Activated T-cell treated with anti-CD3 and anti-CD28 coated beads, Interleukin-2, amount 50 U/mL, for 1 hour (primary cell): Measurements from ENCODE around the gene ADISSP.

Experiments used
- DNase-seq: peaks from one replicate; pipeline ENCODE4 v3.0.0-alpha.2; 2020

Gene ADISSP

DNA sequence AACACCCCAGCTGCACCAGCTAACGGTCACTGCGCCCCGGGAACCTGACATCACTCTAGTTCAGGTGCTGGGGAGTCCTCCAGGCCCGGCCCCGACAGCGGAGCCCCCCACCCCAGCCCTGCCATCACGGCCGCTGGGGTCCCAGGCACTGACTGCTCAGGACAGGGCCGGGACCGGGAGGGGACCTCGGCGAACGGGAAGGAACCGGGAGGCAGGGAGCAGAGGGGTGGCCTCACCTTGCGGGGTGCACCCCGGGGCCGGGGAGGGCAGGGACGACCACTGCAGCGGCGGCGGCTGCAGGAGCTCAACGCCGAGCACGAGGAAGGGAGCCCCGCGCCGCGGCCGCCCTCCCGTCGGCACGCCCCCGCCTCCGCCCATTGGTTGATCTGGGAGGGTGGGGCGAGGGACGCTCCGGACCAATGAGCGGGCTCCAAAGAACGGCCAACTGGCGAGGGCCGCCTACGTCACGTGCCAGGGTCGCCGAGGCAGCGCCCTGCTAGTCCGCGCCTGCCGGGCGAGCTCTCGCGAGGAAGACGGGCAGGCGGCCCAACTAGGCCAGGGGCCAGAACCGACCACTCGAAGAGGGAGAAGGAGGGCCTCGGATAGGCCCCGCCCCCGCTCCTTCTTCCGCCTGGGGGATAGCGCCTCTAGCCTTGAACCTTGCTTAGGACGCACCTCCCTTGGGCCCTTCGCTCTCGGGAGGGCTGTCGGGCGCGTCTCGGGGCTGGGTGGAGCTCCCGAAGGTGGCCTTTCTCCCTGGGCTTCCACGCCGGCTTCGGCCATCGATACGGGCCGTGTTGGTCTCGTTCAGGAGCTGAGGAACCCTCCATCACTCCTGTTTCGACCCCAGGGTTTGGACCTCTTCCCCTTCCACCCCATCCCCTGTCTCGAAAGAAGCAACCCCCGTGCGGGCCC is at the start of gene ADISSP:
Gene ADISSP (minus strand): TSS at position 327 of the 915 bp plus-strand sequence. CDS start 7,653 bp downstream, outside the sequence.
- DNase-seq: peak; percentile 95

DNA sequence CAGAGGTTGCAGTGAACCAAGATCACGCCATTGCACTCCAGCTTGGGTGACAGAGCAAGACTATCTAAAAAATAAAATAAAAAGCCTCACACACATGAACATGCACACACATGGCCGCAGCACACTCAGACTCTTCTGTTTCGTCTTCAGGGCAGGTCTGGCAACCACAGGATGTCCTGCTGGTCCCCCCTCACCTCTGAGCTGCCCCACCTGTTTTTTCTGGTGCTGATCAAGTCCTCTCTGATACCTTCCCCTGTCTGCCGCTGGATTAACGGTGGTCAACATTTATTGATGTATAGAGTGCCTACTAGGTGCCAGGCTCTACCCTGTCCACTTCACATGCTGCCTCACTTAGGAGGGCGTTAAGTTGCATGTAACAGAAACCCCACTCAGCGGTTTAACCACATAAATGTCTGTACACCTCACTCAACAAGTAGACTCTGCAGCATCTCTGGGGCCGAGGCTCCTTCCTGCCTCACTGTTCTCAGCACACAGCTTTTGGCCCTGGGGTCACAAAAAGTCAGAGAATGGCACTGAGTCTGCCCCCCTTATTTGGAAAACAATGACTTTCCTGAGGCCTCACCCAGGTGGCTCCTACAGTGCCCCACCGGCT is 48.3 kb upstream of the ADISSP start:
- DNase-seq: no peak

DNA sequence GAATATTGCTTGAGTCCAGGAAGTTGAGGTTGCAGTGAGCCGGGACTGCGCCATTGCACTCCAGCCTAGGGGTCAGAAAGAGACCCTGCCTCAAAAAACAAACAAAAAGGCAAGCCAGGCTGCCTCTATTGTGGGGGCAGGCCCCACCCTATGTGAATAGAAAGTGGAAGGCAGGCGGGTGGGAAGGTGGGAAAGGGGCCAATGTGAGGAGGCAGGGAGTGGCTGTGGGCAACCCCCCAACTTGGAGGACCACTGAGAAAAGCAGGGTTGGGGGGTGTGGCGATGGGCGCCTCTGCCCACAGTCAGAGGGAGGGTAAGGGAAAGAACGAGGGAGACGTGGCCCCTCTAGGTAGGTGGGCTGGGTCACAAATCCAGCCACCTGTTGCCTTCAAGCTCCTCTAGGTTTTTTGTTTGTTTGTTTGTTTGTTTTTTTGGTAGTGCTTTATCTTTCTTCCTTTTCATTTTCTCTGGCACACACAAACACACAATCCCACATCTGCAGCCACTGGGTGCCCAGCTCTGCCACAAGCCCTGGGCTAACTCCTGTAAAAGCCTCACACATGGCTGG is 47.5 kb upstream of the ADISSP start:
- DNase-seq: no peak

DNA sequence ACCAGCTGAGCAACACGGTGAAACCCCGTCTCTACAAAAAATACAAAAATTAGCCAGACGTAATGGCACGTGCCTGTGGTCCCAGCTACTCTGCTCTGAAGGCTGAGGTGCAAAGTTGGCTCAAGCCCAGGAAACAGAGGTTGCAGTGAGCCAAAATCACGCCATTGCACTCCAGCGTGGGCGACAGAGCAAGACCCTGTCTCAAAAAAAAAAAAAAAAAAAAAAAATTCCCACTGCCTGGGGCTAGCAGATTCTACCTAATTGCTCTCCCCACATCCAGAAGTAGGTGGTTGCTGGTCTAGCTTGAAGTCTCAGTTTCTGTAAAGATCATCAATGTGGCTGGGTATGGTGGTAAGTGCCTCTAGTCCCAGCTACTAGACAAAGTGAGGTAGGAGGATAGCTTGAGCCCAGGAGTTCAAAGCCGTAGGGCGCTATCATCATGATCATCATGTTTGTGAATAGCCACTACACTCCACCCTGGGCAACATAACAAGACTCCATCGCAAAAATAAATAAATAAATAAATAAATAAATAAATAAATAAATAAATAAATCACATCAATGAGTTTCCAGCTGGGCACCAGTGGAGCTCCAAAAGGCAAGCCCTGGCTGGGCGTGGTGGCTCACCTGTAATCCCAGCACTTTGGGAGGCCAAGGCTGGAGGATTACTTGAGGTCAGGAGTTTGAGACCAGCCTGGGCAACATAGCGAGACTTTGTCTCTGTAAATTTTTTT is 46.5 kb upstream of the ADISSP start:
- DNase-seq: no peak

DNA sequence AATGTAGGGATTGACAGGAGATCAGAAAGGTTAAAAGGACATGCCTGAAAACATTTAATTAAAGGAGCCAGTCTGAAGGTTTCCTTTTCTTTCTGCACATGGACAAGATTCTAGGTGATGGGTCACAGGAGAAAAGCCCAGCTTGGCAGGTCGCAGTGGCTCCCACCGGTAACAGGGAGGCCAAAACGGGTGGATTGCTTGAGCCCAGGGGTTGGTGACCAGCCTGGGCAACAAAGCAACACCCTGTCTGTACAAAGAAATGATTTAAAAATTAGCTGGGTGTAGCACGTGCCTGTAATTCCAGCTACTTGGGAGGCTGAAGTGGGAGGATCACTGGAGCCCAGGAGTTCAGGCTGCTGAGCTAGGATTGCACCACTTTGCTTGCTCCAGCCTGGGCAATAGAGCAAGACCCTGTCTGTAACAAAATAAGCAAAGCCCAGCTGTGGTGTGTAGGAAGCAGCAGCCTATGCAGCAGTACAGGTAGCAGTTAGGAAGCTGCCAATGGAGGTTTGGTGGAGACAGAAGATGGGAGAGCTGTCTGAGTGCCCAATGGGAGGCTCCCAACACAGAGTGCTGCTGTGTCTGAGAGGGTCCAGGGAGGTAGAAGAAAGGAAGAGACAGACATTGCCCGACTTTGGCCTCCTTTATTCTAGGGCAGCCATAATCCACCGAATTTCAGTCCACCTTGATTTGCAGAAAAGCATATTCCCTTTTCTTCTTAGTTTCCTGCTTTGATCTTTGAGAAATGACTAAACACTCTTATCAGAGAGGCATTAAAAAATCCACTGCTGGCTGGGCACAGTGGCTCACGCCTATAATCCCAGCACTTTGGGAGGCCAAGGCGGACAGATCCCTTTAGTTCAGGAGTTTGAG is 45.7 kb upstream of the ADISSP start:
- DNase-seq: no peak

DNA sequence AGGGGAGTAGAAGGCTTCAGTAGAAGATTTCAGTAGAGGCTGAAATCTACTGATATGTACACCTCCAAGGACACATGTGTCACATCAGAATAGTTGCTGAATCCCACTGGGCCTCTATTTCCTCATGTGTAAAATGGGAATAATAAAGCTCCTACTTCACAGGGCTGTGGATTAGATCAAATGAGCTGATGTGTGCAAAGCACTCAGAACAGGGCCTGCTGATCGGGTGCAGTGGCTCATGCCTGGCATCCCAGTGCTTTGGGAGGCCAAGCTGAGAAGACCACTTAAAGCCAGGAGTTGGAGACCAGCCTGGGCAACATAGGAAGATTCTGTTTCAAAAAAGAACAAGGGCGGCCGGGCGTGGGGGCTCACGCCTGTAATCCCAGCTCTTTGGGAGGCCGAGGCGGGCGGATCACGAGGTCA is 44.7 kb upstream of the ADISSP start:
- DNase-seq: no peak

DNA sequence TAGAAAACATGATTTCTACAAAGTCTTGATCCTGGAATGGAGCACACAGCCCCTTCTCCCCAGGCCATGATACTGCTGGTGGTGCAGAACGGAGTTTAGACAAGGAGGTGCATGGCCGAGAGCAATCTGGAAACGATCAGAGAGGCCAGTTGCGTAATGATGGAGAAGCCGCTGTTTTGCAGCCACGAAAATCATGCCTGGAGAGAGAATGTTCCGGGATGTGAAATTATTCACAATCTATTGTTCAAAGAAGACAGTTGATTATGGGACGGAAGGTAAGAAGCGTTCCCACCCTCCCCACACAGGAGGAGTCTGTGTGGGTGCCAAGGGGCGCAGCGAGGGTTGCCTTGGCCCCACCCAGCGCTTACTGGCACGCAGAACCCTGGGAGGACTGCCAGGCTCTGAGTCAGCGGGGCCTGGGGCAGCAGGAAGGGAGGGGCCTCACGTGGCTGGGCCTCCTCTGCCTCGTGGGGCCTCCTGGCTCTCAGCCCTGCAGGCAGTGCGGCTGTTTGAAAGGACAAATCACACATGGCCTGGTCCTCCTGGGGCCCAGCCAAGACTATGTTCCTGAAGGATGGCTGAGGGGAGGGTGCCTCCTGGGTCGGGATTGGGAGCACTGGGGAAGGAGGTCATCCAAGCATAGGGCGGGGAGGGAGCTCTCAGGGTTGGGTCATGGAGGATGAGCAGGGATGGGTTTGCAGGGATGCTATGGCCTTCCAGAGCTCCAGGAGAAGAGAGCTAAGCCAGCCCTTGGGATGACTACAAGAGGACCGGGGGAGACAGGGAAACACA is 44.1 kb upstream of the ADISSP start:
- peak; percentile 92 for DNase-seq

DNA sequence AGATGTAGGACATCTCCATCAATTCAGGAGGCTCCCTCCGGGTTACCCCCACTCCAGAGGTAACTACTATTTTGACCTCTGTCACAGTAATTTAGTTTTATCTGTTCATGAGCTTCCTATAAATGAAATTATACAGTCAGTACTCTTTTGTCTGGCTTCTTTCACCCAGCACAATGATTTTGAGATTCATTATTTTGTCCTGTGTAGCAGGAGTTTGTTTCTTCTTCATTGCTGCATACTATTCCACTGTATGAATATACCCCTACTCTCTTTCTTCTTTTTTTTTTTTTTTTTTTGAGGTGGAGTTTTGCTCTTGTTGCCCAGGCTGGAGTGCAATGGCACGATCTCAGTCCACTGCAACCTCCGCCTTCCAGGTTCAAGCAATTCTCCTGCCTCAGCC is 41.0 kb upstream of the ADISSP start:
- DNase-seq: no peak

DNA sequence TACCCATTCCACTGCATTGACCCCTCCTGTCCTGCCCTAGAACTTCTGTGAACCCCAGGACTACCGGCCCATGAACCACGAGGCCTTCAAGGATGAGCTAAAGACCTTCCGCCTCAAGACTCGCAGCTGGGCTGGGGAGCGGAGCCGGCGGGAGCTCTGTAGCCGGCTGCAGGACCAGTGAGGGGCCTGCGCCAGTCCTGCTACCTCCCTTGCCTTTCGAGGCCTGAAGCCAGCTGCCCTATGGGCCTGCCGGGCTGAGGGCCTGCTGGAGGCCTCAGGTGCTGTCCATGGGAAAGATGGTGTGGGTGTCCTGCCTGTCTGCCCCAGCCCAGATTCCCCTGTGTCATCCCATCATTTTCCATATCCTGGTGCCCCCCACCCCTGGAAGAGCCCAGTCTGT is 37.2 kb upstream of the ADISSP start:
- no peak for DNase-seq

DNA sequence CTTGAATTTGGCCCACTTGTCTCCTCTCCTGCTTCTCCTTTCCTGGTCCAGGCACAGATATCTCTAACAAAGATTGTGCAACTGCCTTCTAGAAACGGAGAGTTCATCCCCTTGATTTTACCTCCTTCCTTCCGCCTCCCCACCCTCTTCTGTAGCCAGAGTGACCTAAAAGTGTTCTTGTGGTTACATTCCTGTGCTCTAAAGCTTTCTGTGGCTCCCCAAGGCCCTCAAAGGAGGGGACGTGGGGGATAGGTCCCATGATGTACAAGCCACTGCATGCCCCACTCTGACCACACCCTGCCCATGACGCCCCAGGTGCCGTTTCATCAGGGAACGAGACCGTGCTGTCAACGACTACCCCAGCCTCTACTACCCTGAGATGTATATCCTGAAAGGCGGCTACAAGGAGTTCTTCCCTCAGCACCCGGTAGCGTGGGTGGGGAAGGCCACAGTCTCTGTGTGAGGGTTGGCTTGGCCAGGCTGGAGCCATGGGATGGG is 36.8 kb upstream of the ADISSP start:
- DNase-seq: no peak

DNA sequence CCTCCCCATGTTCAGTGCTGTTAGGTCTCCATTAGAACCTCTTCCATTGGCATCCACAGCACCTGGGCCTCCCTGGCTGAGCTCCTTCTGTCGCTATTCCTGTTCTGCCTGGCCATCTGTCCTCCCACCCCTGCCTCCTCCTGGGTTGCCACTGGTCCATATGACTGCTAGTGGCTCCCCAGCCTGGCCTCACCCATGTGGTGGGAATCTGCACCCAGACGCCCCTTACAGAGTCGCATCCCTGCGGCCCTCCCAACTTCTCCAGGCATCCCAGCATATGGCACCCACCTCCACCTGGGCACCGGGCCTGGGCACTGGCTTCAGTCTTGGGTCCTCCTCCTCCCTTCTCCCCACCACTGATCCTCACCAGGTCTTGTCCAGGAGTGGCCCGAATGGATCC is 36.3 kb upstream of the ADISSP start:
- DNase-seq: no peak

DNA sequence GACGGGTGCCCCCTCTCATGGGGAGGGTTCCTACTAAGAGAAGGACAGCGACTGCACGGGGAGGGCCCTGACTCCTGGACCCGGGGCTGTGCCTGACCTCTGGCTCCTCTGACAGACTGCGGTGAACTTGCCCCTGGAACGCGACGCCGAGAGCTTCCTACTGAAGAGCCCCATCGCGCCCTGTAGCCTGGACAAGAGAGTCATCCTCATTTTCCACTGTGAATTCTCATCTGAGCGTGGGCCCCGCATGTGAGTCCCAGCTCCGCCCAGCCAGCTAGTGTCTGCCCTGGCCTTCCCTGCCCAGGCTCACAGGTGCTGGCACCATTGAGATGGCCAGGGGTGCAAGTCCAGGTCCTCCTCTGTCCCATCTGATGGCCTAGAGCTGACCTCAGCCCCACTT is 35.7 kb upstream of the ADISSP start:
- DNase-seq: no peak

DNA sequence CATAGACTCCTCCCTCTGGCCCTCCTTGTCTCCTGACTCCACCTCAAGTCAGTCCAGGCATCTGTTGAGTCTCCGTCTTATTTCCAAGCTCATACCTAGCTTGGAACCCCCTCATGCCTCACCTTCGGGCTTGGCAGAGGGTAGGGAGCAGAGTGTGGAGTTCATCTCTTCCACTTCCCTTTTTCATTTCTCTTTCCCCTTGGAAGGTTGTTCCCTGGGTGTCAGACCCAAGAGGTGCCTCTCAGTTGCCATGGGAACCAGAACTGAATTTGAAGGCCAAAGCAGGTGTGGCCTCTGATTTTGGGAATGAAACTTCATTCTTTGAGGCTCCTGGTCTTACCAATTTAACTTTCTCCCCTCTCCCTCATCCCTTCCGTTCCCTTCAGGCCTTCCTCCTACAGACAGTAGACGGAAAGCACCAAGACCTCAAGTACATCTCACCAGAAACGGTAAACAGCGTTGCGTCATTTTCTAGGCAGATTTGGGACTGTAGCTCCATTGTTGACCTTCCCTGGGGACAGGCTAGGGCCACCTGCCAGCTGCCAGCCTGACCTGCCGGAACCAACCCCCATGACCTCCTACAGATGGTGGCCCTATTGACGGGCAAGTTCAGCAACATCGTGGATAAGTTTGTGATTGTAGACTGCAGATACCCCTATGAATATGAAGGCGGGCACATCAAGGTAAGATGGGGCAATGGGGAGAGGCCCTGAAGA is 35.1 kb upstream of the ADISSP start:
- DNase-seq: no peak

DNA sequence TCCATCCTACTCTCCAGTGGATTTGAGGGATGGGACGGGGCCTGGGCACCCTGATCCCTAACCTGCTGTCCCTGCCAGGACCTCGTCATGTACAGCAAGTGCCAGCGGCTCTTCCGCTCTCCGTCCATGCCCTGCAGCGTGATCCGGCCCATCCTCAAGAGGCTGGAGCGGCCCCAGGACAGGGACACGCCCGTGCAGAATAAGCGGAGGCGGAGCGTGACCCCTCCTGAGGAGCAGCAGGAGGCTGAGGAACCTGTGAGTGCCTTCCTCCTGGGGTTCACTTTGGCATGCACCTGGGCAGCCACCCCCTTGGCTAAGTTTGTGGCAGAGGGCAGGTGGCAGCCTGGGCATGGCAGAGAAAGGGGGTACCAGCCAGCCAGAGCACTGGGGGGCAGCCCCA is 34.3 kb upstream of the ADISSP start:
- DNase-seq: no peak

DNA sequence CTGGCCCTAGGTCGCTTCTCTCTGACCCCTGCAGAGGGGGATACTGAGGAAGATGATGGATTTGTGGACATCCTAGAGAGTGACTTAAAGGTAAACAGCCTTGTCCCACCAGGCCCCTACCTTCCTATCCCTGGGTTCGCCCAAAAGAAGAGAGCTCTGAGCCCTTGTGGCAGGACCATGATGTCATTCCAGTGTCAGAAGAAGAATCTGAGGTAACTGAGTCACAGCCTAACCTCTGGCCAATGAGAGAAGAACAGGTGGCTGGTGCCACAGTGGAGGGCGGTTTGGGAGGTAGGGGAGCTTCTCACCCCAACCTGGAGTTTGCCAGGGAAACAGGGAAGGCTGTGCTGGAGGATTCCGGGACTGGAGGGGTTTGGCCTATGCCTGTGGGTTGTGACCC is 33.7 kb upstream of the ADISSP start:
- DNase-seq: no peak

DNA sequence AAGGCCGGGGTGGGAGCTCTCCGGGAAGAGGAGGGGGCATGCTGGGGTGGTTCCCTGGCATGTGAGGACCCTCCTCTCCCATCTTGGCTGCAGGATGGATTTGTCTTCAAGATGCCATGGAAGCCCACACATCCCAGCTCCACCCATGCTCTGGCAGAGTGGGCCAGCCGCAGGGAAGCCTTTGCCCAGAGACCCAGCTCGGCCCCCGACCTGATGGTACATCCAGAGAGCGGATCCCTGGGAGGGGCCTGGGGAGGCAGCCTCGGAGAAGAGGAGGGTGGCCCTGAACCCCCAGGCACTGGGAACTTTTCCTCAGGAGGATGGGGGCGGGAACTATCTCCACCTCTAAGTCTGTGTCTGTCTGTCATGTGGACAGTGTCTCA is 33.3 kb upstream of the ADISSP start:
- no peak for DNase-seq

DNA sequence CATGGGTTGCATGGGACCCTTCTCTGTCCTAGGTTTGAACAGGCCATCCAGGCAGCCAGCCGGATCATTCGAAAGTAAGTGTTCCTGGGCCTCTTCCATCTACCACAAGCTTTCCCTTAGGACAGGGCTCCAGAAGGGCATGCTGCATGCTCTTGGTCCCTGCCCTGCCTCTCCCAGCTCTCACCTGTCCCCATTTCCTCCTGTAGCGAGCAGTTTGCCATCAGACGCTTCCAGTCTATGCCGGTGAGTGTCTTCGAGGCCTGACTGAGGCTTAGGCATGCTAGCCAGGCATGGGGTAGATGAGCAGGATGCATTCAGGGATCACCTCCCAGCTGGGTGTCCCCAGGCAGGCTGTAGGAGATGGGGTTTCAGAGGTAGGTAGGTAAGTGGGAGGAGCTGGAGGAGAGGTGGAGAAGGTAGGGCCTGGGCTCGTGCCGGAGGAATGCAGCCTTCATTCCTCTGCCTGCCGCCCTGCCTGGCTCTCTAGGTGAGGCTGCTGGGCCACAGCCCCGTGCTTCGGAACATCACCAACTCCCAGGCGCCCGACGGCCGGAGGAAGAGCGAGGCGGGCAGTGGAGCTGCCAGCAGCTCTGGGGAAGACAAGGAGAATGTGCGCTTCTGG is 32.8 kb upstream of the ADISSP start:
- DNase-seq: no peak

DNA sequence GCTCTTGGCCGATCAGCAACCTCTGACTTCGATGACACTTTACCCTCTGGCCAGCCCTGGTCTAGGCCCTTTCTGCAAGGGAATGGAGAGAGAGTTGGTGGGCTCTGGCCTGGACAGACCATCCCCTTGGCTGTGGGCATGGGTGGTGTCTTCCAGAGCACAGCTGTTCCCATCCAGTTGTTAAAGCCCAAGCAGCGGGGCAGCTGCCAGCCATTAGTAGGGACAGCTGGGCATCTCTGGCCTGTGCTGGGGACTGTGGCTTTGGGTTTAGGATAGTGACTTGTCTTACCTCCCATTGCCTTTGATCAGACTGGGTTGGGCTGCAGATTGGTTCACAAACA is 31.3 kb upstream of the ADISSP start:
- no peak for DNase-seq

DNA sequence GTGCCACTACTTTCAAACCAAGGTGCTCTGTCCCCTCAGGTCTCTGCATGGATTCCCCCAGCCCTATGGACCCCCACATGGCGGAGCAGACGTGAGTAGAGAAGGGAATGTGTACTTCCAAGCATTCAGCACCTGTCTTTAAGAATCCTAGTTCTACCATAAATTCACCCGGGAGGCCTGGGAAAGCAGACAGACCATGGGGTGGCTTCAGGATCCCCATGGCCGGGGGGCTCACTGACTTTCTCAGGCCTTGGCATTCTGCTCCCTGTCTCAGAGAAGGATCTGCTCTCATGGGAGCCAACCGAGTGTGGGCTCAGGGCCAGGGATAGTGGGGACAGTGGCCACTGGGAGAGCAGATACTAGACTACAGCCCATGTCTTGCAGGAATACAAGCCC is 30.8 kb upstream of the ADISSP start:
- DNase-seq: no peak
